BJ (cell line): ENCODE measurements around the gene GPX7. TPM values are rescaled to one million over a fixed set of nuclear protein-coding genes. Genes with fewer than 3 reads are reported as not detected.

Experiments used
- CTCF ChIA-PET: fragments of 350-600 bp; formaldehyde crosslinking; extraction: SDS; loops from one replicate; lab custom pipeline; 2021; ENCODE audit warnings: antibody characterized with exemption, inconsistent platforms; lab: Yijun Ruan, JAX
- POLR2A ChIA-PET: fragments of 300-600 bp; sonication (Branson Sonifier 250); formaldehyde crosslinking; extraction: SDS; loops from one replicate; lab custom pipeline; 2021; ENCODE audit warnings: antibody characterized with exemption; lab: Charles Lee
- DNase-seq: peaks from one replicate; pipeline ENCODE4 v3.0.0-alpha.2; 2011; ENCODE audit warnings: low read depth
- H3K27me3 ChIP-seq: 2 replicates; pipeline ENCODE4 v1.6.0; 2011; ENCODE audit warnings: low read length; ENCODE audit not compliant: control insufficient read depth, insufficient read depth
- H3K36me3 ChIP-seq: 2 replicates; pipeline ENCODE4 v1.5.1; 2011; ENCODE audit warnings: low read length; ENCODE audit not compliant: control insufficient read depth, insufficient read depth
- H3K4me3 ChIP-seq: 2 replicates; pipeline ENCODE4 v1.5.1; 2011; ENCODE audit warnings: low read depth, mild to moderate bottlenecking, control low read depth, low read length
- CTCF ChIP-seq: IDR thresholded peaks from 2 replicates; pipeline ENCODE4 v1.5.1; 2011; ENCODE audit warnings: low read depth, mild to moderate bottlenecking, control low read depth, inconsistent platforms, low read length, moderate library complexity; ENCODE audit not compliant: insufficient read depth
- polyA plus RNA-seq: library from polyadenylated mRNA; depleted of rRNA; stranded (reverse); fragments of >200 nt; gene quantifications from 2 replicates; pipeline ENCODE4 v1.2.3, GENCODE V29; 2011

GPX7 gene
- polyA plus RNA-seq, 1 experiment: 40.6 TPM

- Histone ChIP-seq H3K4me3 (no peak overlapping the region), H3K27me3 (peaks cover 22% of the 10 kb centered on the region), H3K36me3 (no peaks in the 10 kb centered on the region)
- no peak for DNase-seq
- ChIA-PET CTCF (interaction anchor here (0.7 kb wide), 1 partner anchor 57 kb away, joined by 3 read pairs; no protein-coding TSS in a partner anchor), POLR2A (no interaction called here)
- no peak for TF ChIP-seq CTCF
Observed at GRCh38 chr1:52636721-52637695, 34.8 kb downstream of the GPX7 start.

GRCh38 chr1:52637946-52638345 lies 35.8 kb downstream of the GPX7 start:
- CTCF ChIA-PET: interaction anchor here (0.7 kb wide), 1 partner anchor 58 kb away, joined by 3 read pairs; no protein-coding TSS in a partner anchor
- POLR2A ChIA-PET: no interaction called here
- Histone ChIP-seq H3K4me3 (no peak overlapping the region), H3K27me3 (peaks cover 16% of the 10 kb centered on the region), H3K36me3 (no peaks in the 10 kb centered on the region)
- DNase-seq: no peak
- no peak for TF ChIP-seq CTCF

- DNase-seq: no peak
- Histone ChIP-seq H3K27me3 (peaks cover 2% of the 10 kb centered on the region; the same call in 1 of the 2 replicates), H3K4me3 (no peak overlapping the region), H3K36me3 (no peaks in the 10 kb centered on the region)
- CTCF ChIA-PET: no interaction called here
- POLR2A ChIA-PET: no interaction called here
- TF ChIP-seq CTCF: no peak
Observed at GRCh38 chr1:52640697-52641096, 38.5 kb downstream of the GPX7 start.

GRCh38 chr1:52641307-52641706 lies 39.1 kb downstream of the GPX7 start:
- no peak for TF ChIP-seq CTCF
- Histone ChIP-seq H3K27me3 (peaks cover 2% of the 10 kb centered on the region; the same call in 1 of the 2 replicates), H3K4me3 (no peak overlapping the region), H3K36me3 (no peaks in the 10 kb centered on the region)
- CTCF ChIA-PET: interaction anchor here (0.8 kb wide), 1 partner anchor 28 kb away, joined by 3 read pairs; no protein-coding TSS in a partner anchor
- no peak for DNase-seq
- POLR2A ChIA-PET: no interaction called here

- Histone ChIP-seq H3K4me3 (no peak overlapping the region), H3K36me3 (no peaks in the 10 kb centered on the region), H3K27me3 (0 out of 2 replicates have a peak, but pooled peaks cover 1% of the 10 kb centered on the region)
- DNase-seq: no peak
- no peak for TF ChIP-seq CTCF
- CTCF ChIA-PET: no interaction called here
- POLR2A ChIA-PET: no interaction called here
Observed at GRCh38 chr1:52645261-52645660, 43.1 kb downstream of the GPX7 start.
